AG20443 (cell line): ENCODE measurements around the gene RTN1.

Experiments
- DNase-seq: peaks from one replicate; pipeline ENCODE4 v3.0.0; 2012; ENCODE audit warnings: low spot score, mixed read lengths

RTN1 gene

GRCh38 chr14:59629444-59630287 lies 240.9 kb downstream of the RTN1 start:
- DNase-seq, result no peak

- DNase-seq, result no peak
Measured at GRCh38 chr14:59627011-59627520, 243.5 kb downstream of the RTN1 start.

GRCh38 chr14:59622631-59623030 lies 247.9 kb downstream of the RTN1 start:
- no peak for DNase-seq

- no peak for DNase-seq
Measured at GRCh38 chr14:59619061-59619460, 251.5 kb downstream of the RTN1 start.

- DNase-seq, result no peak
Measured at GRCh38 chr14:59601056-59601455, 269.5 kb downstream of the RTN1 start.

GRCh38 chr14:59600211-59600945 lies 270.2 kb downstream of the RTN1 start:
- DNase-seq, result no peak

- no peak for DNase-seq
Measured at GRCh38 chr14:59595071-59595470, 275.5 kb downstream of the RTN1 start.

- DNase-seq, result no peak
Measured at GRCh38 chr14:59591641-59592370, 278.8 kb downstream of the RTN1 start.

- no peak for DNase-seq
Measured at GRCh38 chr14:59588101-59588500, 282.5 kb downstream of the RTN1 start.

- no peak for DNase-seq
Measured at GRCh38 chr14:59585891-59586554, 284.6 kb downstream of the RTN1 start.

- peak; percentile 34 for DNase-seq
Measured at GRCh38 chr14:59583755-59584154, 286.8 kb downstream of the RTN1 start.

- no peak for DNase-seq
Measured at GRCh38 chr14:59582845-59583509, 287.6 kb downstream of the RTN1 start.

GRCh38 chr14:59582161-59582560 lies 288.4 kb downstream of the RTN1 start:
- DNase-seq, result no peak

- DNase-seq, result no peak
Measured at GRCh38 chr14:59580911-59581310, 289.7 kb downstream of the RTN1 start.

- peak; percentile 76 for DNase-seq
Measured at GRCh38 chr14:59576332-59577294, 294.0 kb downstream of the RTN1 start, which contains the start of gene CCDC175. Gene CCDC175 (minus strand): TSS chr14:59576812. CDS start chr14:59576775, 37 bp downstream.

- DNase-seq, result no peak
Measured at GRCh38 chr14:59570122-59570521, 300.5 kb downstream of the RTN1 start.

GRCh38 chr14:59566725-59567124 lies 303.9 kb downstream of the RTN1 start:
- DNase-seq, result no peak

- DNase-seq, result no peak
Measured at GRCh38 chr14:59566296-59566695, 304.3 kb downstream of the RTN1 start.

GRCh38 chr14:59565087-59565486 lies 305.5 kb downstream of the RTN1 start:
- DNase-seq, result no peak

GRCh38 chr14:59564366-59564765 lies 306.2 kb downstream of the RTN1 start:
- DNase-seq, result no peak
